ENCODE data around the gene CACUL1.
"Not testable (repeated sequence)": the region's sequence is repeated elsewhere in the genome, so short reads cannot be mapped to it uniquely, and the experiment has no call there.

The CACUL1 gene

GRCh38 chr10:118682533-118682932, 72.2 kb downstream of the CACUL1 start:
- no peak for DNase-seq

DNA sequence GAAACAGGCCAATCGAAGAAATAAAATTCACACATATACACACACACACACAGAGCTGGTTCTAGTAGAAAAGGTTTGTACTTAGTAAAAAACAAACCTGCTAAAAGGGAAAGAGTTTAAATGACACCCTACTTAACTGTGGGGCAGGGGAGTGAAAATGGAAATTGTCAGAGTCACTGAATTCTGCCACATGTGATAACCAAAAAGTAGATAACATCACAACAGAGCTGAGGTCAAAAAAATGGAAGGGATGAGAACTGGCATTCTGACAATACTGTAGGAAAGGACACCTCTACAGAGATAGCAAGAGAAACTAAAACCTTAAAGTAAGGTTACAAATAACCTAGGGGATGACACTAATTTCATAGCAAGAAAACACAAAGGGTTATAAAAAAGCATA, 74.6 kb downstream of the CACUL1 start:
- no peak for DNase-seq

DNA sequence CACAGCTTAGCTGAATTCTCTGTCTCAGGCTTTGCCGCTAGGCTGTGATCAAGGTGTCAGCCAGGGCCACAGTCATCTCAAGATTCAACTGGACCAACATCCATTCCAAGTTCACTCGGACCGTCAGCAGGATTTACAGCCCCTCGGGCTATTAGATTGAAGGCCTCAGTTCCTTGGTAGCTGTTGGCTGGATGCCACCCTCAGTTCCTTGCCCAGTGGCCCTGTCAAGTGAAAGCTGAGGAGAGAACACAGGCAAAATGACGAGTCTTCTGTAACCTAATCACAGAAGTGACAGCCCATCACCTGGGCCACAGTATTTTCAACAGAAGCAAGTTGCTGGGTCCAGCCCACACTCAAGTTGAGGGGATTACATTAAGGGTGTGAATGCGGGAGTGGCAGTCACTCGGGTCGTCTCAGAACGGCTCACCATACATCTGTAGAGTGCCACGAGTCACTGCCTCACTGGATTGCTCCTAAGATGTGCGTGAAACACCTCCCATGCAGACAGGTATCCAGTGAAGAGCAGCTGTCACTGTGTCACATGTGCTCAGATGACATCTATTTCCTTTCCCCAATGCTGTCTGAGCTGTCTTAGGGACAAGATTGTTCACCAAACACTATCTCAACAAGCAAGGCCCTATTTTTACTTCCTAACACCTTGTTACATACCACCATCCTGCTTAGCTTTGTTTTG, 80.4 kb downstream of the CACUL1 start:
- DNase-seq = no peak

DNA sequence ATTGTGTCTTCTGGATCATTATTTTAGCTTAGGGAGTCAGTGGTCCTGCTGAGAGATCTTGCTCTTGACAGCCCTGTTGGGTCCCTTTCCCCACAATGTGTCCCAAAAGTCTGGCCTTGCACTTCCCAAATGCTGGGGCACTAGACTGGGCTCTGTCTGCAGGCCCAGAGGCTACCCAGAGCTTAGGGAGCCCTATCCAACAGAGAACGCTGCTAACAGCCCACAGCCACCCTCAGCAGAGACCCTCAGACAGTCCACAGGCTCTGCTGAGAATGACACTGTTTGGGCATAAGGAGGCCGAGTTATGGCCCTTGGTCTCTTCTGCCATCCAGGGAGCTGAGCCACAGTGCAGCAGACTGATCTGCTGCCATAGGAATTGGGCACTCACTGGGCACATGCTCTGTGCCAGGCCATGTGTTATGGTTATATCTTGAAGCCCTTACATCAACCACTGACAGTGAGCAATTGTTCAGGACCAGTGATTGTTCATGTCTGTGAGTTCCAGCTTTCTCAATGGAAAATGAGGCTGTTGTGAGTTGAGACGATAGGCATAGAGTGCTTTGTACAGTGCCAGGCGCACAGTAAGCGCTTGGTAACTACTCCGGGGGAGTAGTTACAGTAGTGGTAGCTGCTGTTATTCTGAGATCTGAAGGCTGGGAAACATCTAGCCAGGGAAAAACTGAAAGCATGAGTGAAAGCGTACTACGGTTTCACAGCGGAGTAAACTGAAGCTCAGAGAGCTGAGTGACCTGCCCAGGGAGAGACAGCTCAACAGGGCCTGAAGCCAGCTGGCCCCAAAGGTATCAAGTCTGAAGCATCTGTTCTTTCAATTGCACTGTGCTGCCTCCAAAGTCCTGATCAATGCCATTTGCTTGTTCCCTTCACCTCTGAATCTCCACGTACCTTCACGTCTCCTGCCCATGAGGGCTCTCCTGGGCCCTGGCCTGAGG, 81.7 kb downstream of the CACUL1 start:
- no peak for DNase-seq

GRCh38 chr10:118672153-118672552, 82.6 kb downstream of the CACUL1 start:
- DNase-seq = no peak

GRCh38 chr10:118671221-118671620, 83.5 kb downstream of the CACUL1 start:
- not testable (repeated sequence) for DNase-seq

- DNase-seq = no peak
Measured at GRCh38 chr10:118670472-118671124, 84.2 kb downstream of the CACUL1 start.

- no peak for DNase-seq
Measured at GRCh38 chr10:118669835-118670234, 84.9 kb downstream of the CACUL1 start.

- DNase-seq = no peak
Measured at GRCh38 chr10:118669020-118669791, 85.6 kb downstream of the CACUL1 start.

DNA sequence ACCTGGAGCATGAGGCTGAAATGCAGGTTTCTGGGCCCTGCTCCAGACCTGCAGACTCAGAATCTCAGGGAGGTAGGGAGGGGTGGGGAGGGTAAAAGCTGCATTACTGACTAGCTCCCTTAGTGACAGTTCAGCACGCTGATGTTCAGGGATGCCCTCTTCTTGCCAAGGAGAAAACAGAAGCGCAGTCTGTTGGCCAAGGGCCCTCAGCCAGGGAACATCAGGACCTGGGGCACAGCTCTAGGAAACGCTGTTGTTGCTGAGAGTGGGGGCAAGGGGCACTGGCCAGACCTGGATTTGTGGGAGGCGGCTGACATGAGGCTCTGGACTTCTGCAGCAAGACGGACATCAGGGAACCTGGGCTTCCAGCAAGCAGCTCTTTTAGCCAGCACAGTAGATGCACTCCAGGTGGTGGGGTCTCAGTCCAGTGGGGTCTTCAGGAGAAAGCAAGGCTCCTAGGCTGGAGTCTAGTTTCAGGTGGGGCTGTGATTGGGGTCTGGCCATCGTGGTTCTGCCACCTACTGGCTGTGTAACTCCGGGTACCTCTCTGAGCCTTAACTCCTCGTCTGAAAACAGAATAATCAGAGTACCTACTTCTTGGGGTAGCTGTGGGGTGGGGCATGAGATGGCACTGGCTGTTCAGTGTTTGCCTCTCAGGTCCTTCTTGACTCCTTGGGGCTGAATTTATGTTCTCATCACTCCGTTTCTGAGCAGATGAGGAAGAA, 86.4 kb downstream of the CACUL1 start:
- DNase-seq = no peak

GRCh38 chr10:118667732-118668131, 87.0 kb downstream of the CACUL1 start:
- no peak for DNase-seq

DNA sequence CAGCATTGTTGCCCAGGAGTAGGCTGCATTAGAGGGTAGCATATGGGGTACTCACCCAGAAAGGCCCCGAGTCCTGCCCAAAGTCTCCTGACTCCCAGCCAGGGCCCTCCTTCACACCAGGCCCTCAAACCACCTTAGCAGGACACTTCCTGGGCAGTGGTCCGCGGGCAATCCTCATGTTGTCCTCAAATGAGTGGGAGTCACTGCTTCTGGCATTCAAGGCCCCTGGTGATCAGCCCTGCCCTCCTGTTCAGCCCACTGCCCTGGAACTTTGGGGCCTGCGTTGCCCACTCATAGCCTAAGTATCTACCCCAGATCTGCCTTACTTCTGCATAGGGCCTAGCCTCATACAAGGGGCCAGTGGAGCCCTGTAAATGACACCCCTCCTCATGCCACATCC, 88.4 kb downstream of the CACUL1 start:
- DNase-seq = no peak

DNA sequence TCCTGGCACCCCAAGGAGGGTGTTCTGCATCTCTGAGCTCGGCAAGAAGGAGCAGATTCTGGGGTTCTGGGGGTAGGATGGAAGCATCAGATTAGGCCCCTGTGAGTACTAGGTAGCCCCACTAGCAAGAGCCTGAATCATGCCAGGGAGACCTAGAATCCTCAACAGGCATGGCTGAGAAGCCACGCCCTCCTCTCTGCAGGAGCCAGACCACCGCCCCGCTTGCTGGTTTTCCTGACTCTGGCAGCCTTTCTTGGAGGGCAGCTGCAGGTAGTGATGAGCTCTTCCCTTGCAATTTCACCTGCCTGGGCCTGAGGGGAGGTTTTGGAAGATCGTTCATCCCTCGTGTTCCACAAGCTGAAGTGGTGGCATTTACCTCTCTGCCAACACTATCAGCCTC, 90.4 kb downstream of the CACUL1 start:
- no peak for DNase-seq

GRCh38 chr10:118663176-118663575, 91.6 kb downstream of the CACUL1 start:
- DNase-seq = no peak

GRCh38 chr10:118662228-118663035, 92.3 kb downstream of the CACUL1 start:
- no peak for DNase-seq

DNA sequence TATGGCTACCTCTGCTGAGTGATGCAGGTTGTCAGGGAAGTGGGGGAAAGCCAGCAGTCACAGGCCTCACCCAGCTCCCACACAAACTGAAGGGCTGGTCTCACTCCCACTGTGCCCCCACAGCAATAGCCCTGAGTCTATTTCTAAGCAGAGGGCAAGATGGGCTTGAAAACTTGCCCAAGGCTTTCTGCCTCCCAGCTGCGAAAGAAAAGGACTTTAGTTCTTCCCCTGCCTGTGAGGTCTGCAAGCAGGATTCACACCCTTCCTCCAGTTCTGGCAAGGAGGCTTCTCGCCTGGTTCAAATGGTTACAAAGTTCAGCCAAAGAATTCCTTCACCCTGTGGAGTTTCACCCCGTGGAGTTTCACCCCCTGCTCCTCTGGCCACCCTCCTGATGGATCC, 96.0 kb downstream of the CACUL1 start:
- DNase-seq = no peak

- not testable (repeated sequence) for DNase-seq
Measured at GRCh38 chr10:118658168-118658567, 96.6 kb downstream of the CACUL1 start.

- not testable (repeated sequence) for DNase-seq
Measured at GRCh38 chr10:118645294-118645693, 109.5 kb downstream of the CACUL1 start.

- DNase-seq = no peak
Measured at GRCh38 chr10:118642228-118642627, 112.5 kb downstream of the CACUL1 start.

DNA sequence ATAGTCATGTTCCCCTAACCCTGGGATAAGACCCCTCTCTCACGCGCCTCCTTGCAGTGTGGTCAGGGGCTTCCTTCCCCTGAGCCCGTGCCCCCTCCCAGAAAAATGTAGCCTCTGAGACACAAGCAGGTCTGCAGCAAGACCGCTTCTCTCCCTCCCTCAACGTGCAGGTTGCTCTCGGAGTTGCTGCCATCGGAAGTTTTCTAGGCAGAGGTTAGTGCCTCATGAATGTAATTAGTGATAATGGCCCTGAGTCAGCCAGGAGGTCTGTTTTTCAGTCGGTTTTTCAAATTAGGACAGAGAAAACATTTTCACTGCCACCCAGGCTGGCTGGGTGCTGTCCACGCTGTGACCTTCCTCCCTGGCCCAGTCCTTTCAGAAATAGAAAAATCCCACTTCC, 116.1 kb downstream of the CACUL1 start:
- no peak for DNase-seq

Measured in NCI-H1436 treated with DMSO at 0.1 percent for 48 hours (cell line).